Measurements from ENCODE around the gene CTTNBP2.

DNA sequence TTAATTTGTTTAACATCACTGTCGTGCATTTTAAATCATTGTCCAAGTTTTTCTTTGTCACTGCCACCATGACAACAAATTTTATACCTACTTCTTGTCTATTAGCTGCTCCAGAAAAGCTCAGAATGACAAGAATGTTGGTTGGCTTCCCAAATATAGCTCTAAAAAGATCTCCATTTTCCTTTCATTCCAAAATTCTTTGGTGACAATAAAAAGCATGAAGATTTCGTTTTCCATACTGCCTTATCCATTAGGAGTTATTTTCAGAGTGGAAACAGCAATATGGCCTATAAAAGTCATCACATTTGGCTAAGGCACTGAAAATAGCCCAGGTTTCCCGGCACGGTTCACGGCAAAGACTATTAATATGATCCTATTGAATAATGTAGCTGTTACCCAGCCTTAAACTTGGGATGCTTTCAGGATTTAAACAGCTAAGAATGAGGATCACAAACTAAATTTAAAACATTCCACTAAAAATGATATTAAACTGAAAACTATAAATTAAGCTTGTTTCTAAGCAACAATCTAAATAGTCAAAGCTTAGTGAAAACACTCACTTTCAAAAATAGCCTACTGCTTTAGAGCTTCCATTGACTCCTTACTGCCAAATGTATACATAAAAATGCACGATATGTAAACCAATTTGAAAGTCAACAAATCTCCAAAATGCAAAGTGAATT is 2.7 kb downstream of the CTTNBP2 start:
- TF ChIP-seq, protein P1, sequence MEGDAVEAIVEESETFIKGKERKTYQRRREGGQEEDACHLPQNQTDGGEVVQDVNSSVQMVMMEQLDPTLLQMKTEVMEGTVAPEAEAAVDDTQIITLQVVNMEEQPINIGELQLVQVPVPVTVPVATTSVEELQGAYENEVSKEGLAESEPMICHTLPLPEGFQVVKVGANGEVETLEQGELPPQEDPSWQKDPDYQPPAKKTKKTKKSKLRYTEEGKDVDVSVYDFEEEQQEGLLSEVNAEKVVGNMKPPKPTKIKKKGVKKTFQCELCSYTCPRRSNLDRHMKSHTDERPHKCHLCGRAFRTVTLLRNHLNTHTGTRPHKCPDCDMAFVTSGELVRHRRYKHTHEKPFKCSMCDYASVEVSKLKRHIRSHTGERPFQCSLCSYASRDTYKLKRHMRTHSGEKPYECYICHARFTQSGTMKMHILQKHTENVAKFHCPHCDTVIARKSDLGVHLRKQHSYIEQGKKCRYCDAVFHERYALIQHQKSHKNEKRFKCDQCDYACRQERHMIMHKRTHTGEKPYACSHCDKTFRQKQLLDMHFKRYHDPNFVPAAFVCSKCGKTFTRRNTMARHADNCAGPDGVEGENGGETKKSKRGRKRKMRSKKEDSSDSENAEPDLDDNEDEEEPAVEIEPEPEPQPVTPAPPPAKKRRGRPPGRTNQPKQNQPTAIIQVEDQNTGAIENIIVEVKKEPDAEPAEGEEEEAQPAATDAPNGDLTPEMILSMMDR (IDR thresholded peaks at IDR 0.05) = no peak
- TF ChIP-seq POLR2AphosphoS5 (IDR thresholded peaks at IDR 0.05) = no peak
